Measurements from ENCODE around the gene BRI3.

Gene BRI3, protein sequence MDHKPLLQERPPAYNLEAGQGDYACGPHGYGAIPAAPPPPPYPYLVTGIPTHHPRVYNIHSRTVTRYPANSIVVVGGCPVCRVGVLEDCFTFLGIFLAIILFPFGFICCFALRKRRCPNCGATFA

DNA sequence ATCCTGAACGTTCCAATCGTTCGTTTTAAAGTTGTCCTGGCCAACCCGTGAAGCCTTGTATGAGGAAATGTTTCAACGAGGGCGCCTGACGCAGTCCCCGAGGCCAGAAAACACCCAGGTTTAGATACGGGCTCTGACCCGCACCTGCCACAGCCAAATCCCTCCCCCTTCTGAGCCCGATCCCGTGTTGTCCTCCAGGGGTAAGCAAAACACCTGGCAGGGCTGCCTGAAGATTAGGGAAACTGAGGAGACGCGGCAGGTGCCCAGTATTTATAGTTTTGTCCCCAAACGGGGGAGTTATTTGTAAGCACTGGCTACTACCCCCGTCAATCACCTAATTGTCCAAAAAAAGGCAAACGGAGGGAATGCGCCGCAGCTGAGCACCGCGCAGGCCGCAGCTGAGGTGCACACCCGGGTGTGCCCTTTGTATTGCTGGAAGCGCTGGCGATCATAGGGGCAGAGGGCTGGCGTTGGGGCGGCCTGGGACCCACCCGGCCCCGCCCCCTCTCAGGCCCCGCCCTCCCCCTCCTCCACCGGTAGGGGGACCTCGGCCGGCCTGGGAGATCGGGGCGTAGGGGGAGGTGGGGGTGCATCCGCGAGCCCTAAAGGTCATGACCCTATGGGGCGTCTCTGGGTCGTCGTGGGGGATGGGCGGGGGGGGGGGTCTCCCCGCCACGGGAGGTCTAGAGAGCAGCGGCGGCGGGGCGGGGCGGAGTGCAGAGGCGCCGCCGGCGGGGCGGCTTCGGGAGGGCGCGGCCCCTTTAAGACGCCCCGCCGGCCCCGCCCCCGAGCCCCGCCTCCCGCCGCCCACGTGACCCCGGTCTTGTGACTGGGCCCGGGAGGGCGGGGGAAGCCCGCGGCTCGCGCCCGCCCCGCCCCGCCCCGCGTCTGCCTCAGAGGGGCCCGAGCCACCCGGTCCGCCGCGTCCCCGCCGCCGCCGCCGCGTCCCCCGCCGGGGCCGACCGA is at the start of gene BRI3:
BRI3 (plus strand) TSS at position 896 of the 966 bp plus-strand sequence. CDS start 110 bp downstream, outside the sequence.
- in situ Hi-C loops (cut with MboI; ENCODE audit: low sequenced_read_pairs): no loop called here

DNA sequence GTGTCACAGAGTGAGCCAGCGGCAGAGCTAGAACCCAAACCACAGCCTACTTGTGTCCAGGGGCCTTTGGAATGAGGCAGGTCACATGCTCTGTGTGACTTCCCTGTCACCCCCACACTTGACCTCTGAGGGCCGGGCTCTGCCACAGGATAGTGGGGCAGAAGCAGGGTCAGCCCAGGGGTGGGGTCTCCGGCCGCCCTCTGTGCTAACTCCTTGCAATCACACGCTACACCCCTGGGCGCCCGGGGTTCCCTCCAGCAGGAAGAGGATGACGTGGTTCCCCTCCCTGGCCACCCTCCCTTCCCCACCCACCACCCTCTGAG is 49.3 kb upstream of the BRI3 start:
- in situ Hi-C loops (cut with MboI; ENCODE audit: low sequenced_read_pairs): no loop called here

DNA sequence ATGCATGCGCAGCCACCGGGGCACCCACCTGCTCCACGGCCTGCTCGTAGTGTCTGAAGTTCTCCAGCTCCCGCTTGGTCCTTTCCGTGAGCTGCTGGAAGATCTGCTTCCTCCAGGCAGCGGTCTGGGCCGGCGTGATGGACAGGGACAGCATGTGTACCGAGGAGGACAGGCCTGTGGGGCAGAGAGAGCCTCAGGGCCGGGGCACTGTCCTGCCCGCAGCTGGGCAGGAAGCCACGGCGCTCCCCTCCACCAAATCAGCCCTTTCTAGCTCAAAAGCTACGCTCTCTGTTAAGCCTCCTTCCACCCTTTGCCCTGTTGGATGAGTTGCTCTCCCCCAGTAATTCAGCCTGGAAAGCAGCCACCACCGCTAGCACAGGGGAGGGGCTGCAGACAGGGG is 48.7 kb upstream of the BRI3 start:
- in situ Hi-C loops (cut with MboI; ENCODE audit: low sequenced_read_pairs): no loop called here

DNA sequence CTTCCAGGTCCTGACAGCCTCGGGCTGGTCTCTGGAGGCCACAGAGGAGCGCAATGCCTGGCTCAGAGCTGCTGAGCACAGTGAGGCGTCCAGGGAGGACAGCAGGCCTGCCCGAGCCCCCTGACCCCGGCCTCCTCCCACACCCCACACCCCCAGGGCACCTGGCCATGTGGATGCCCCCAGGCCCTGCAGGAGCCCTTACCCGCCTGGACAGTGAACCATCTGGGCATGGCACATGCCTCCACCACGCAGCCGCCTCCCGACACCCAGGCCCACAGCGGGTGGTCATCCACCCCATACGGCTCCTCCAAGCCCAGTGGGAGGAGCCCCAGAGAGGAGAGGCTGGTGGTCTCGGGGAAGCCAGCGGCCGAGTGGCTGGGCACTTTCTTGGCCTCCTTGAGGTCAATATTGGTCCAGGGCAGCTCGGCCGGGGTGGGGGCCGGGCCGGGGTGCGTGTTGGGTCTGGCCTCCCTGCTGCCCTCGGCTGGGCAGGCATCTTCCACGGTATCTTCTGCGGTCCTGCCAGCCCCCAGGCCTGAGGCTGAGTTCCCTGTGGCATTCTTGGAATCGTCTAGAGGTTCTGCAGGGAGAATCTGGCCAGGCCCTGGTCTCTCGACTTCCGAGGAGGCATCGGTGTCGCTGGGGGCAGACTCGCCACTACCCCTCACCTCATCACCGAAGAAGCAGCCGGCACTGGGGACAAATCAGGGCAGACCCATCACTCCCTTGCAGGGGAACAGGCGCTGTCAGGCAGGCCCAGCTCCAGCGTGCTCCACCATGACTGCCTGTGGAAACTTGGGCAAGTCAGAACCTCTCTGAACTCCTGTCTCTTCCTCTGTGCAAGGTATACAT is 48.0 kb upstream of the BRI3 start:
- in situ Hi-C loops (cut with MboI; ENCODE audit: low sequenced_read_pairs): no loop called here

DNA sequence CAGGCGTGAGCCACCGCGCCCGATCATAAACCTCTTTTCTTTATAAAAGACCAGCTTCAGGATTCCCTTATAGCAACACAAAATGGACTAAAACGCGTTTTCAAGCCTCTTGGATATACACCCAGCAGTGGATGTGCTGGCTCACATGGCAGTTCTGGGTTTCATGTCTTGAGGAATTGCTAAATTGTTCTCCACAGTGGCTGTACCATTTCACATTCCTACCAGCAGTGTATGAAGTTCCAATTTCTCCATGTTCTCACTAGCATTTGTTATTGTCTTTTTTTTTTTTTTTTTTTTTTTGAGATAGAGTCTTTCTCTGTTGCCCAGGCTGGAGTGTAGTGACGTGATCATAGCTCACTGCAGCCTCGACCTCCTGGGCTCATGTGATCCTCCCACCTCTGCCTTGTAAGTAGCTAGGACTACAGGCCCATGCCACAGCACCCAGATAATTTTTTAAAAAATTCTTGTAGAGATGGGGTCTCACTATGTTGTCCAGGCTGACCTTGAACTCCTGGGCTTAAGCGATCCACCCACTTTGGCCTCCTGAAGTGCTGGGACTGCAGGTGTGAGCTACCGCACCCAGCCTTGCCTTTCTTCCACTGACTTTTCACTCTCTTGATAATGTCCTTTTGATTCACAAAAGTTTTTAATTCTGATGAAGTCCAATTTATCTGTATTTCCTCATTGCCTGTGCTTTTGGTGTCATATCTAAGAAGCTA is 46.9 kb upstream of the BRI3 start:
- in situ Hi-C loops (cut with MboI; ENCODE audit: low sequenced_read_pairs): no loop called here

DNA sequence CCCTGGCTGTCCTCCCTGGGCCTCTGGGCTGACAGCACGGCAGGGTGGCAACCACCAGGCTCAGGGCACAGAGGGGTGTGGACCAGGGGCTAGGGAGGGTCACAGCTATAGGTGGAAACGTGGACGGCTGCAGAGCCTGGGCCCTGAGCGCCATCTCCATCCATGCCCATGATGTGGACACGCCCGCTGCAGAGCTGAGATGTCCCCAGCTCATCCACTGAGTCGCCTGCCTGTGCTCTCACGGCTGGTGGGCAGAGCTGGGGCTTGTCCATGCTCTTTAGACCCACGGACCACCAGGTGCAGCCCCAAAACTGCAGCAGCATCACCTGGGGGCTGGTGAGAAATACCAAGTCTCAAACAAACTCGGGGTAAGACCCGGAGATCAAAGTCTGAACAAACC is 45.6 kb upstream of the BRI3 start:
- in situ Hi-C loops (cut with MboI; ENCODE audit: low sequenced_read_pairs): no loop called here

DNA sequence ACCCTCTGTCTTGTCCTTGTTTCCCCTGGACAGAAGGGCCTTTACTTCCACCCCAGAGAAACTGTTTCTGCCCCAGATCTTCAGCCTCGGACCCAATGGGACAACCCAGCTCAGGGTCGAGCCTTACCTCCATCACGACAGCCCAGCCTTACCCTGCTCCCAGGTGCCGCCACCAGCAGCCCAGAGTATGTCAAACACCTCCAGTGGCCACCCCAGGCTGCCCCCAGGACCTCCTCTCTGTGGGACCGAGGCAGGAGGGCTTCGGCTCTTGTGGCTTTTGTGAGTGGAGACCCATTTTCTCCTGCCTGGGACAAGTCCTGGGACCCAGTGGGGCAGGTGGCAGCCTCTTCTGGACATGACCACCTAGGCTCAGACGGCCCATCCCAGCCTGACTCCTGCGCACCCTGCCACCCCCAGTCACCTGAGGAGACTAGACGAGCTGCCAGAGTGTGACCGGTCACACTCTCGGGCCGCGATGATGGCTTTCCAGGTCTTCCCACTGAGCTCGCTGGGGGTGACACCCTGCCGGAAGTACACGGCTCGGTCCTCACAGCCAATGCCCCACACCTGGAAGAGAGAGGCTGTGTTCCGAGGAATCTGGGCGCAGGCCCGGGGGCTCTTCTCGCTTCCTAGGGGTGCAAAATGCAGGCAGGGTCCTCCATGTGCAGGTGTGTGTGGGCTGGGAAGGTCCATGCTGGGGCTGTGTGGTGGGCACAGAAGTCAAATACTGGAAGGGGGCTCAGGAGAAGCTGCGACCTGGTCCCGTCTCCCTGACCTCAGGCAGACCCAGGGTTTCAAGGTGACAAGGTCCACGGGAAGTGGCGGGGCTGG is 44.9 kb upstream of the BRI3 start:
- in situ Hi-C loops (cut with MboI; ENCODE audit: low sequenced_read_pairs): no loop called here

DNA sequence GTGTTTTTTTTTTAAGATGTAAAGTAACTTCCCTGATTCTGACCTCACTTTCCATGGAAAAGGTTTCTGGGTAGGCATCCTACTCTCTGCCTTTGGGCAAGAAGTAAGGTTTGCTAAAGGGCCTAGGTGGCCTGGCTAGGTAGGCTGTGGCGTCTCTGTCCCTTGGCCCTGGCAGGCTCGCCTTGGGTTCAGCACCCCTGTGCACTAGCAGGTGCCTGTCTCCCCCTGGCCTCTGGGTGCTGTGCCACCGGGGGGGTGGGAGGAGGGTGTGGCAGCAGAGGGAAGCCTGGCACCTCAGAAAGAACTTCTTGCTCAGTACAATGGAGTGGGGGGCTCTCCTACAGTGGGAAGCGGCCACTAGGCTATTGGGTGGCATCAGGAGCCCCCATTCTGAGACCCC is 43.4 kb upstream of the BRI3 start:
- in situ Hi-C loops (cut with MboI; ENCODE audit: low sequenced_read_pairs): no loop called here

DNA sequence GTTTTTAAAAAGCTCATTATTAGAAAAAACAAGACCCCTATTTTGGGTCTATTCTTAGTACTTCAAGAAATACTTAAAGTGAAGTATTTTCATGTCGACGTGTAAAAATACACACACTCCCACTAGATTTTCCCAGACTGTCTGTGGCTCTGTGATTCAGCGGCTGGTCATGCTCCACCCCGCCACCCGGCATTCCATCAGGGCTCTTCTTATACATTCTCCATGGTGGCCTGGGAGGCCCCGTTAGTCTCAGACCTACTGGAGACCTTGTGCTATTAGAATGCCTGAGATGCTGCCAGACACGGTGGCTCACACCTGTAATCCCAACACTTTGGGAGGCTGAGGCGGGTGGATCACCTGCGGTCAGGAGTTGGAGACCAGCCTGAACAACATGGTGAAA is 42.5 kb upstream of the BRI3 start:
- in situ Hi-C loops (cut with MboI; ENCODE audit: low sequenced_read_pairs): no loop called here

DNA sequence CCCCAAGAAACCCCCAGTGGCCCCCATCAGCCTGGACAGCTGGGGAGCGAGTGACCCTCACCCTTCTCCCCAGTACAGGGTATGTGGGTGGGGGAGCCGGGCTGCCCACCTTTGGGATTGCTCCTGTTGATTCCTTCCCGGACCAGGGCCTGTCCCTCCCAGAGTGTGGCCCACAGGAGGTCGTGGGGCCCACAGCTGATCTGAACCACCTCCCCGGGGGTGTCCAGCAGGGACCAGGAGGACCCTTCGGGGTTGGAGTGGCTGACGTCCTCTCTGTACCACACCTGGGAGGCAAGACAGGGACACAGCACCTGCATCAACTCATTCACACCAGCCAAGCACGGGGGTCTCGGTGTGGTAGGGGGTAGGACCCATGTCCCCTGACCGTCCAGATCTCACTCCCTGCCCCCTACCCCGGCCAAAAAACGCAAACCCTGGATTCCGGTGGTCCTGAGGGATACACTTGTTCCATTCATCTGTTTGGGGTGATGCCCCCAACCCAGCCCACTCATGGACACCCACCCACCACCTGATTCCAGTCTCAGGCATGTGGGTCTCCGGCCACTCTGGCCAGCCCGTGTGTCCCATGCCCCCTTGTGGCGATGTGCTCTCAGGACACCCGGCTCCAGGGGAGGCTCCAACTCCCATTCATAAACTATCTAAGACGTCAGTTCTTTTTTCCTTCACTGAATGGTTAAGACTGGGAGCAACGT is 40.4 kb upstream of the BRI3 start:
- in situ Hi-C loops (cut with MboI; ENCODE audit: low sequenced_read_pairs): no loop called here

DNA sequence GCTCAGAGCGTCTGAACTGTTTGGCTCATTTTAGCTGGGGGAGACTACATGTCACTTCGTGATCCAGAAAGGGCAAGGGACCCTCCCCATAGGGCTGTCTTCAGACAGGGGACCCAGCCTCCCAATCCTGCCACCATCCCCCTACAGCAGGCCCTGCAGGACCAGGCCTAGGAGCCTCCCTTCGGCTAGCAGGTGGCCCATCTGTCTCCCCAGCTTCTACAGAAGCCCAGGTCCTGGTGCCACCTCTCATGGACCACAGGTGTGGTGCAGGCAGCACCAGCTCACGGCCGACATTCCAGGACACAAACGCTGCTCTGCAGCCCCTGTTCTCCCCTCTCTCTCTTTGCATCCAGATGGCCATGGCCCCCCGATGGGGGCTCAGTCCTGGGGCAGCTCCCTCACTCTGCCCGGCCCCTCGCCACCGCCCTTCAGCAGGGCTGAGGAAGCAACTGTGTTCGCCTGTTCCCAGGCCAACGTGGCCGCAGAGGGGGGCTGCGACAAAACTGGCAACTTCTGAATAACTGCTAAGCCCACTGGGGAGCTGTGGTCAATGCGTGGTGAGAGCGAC is 39.7 kb upstream of the BRI3 start:
- in situ Hi-C loops (cut with MboI; ENCODE audit: low sequenced_read_pairs): no loop called here

DNA sequence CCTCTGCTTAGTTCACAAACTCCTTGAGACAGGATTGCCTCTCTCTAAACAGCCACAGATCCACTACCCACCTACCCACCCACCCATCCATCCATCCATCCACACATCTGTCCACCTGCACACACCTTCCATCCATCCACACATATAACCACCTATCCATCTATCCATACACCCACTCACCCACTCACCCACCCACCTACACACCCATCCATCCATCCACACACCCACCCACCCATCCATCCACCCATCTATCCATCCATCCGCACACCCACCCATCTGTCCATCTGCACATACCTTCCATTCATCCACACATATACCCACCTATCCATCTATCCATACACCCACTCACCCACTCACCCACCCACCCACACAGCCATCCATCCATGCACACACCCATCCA is 39.1 kb upstream of the BRI3 start:
- in situ Hi-C loops (cut with MboI; ENCODE audit: low sequenced_read_pairs): no loop called here

DNA sequence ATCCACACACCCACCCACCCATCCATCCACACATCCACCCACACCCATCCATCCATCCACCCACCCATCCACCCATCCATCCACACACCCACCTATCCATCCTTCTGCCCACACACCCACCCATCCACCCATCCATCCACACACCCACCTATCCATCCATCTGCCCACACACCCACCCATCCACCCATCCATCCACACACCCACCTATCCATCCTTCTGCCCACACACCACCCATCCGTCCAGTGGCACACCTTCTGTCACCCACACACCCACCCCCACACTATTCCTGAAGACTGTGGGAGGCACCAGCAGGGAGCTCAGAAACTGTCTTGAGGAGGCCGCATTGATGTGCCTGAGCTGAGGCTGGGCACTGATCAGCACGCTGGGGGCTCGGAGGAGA is 38.6 kb upstream of the BRI3 start:
- in situ Hi-C loops (cut with MboI; ENCODE audit: low sequenced_read_pairs): no loop called here

DNA sequence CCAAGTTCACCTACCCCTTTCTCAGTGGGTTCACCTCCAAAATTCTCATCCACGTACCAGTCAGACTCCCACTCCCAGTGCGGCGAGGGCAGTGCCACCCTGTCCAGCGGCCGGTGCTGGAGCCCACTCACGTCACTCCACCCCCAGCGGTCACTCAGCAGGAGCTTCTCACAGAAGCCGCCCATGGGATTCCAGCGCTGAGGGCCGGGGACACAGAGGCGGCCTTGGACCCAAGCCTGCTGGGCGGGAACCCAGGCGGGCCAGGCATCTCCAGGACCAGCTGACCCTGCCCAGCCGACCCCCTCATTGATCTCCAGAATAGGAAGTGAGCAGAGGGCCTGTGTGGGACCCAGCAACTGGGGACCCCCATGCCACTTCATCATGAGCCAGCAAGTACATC is 36.6 kb upstream of the BRI3 start:
- in situ Hi-C loops (cut with MboI; ENCODE audit: low sequenced_read_pairs): no loop called here

DNA sequence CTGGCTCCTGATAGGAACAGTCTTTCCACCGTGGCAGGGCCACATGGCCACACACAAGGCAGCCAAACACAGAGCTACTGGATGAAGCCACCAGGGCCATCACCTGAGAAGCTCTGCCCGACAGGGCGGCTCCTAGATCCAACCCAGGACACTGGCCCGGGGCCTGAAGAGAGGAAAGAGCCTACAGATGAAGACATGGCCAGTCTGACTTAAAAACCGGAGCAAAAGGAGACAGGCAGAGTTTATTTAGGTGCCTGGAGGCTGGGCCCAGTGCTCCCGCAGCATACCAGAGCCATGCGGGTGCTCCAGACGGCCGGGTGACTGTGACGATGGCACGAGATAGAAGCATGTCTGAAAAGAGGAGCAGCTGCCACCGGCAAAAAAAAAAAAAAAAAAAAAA is 33.3 kb upstream of the BRI3 start:
- in situ Hi-C loops (cut with MboI; ENCODE audit: low sequenced_read_pairs): no loop called here

DNA sequence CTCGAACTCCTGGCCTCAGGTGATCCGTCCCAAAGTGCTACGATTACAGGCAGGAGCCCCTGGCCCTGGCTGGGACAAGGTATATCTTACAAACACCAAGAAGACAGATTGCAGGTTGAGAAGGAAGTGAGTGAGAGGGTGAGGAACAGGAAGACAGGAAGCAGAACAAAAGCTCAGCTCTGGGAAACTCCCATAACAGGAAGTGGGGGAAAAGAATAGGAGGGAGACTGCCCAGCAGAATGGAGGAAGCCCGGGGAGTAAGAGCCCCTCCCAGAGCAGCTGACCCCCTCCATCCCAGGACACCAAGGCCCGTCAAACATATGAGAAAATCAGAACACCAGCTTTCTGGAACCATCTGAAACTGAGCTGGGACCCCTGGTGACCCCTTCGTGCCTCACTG is 32.4 kb upstream of the BRI3 start:
- in situ Hi-C loops (cut with MboI; ENCODE audit: low sequenced_read_pairs): no loop called here

DNA sequence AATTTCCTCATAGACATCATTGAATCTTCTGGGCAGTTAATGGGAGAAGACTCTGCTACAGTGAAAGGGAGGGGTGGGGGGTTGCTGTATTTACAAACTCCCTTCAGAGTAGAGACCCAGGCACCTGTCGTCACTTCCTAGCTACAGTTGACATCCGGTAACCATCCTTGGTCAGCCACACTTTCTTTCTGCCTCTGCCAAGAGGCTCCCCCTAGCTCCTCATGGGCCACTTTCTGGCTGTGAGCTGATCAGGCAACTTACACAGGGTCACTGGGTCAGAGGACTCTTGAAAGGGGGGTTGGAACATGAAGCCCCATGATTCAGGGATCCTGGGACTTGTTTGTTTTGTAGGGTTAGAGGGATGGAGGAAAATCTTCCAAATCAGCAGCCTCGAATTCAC is 30.7 kb upstream of the BRI3 start:
- in situ Hi-C loops (cut with MboI; ENCODE audit: low sequenced_read_pairs): no loop called here

DNA sequence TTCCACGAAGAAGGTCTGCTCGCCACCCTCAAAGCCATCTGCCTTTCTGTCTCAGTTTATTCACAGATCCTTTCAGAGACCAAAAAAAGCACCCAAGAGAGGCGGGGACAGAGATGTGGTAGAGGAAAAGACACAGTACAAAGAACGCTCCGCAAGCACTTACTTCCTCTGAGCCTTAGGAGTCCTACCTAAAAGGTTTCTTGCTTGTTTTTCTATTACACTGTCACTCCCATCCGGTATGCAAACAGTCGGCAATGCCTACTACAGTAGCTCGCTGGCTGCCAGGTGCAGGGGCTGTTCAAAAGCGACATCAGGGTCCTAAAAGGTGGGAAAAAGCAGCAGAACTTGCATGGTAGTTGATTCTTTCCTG is 30.3 kb upstream of the BRI3 start:
- in situ Hi-C loops (cut with MboI; ENCODE audit: low sequenced_read_pairs): no loop called here

Measured in hTERT RPE-1 (cell line).